Activated CD8-positive, alpha-beta memory T cell treated with anti-CD3 and anti-CD28 coated beads, Interleukin-2, amount 10 ng/mL, durations not matched to agents 7 days and 5 days (primary cell): ENCODE measurements around the gene FAM200B. TPM values are rescaled to one million over a fixed set of nuclear protein-coding genes. Genes with fewer than 3 reads are reported as not detected.
"Not testable (repeated sequence)": the region's sequence is repeated elsewhere in the genome, so short reads cannot be mapped to it uniquely, and the experiment has no call there.

Experiments used
- ATAC-seq: fragments of 150-1000 bp; cut with Tn5 transposase; one replicate; pipeline ENCODE4 v1.10.0; 2021; ENCODE audit warnings: moderate library complexity
- CTCF ChIA-PET: fragments of 350-600 bp; sonication (Branson Sonifier 250); formaldehyde crosslinking; loops from one replicate; lab custom pipeline; 2021; ENCODE audit warnings: antibody characterized with exemption; lab: Charles Lee
- DNase-seq: peaks from one replicate; pipeline ENCODE4 v3.0.0-alpha.2; 2020
- H3K27ac Mint-ChIP-seq: one replicate; pipeline ENCODE4 v1.8.0; 2021; ENCODE audit warnings: mild to moderate bottlenecking, mixed read lengths
- H3K27me3 Mint-ChIP-seq: one replicate; pipeline ENCODE4 v1.8.0; 2021; ENCODE audit warnings: mixed read lengths
- H3K36me3 Mint-ChIP-seq: one replicate; pipeline ENCODE4 v1.8.0; 2021; ENCODE audit warnings: mild to moderate bottlenecking, mixed read lengths
- H3K4me1 Mint-ChIP-seq: one replicate; pipeline ENCODE4 v1.8.0; 2021; ENCODE audit warnings: mixed read lengths
- H3K4me3 Mint-ChIP-seq: one replicate; pipeline ENCODE4 v1.8.0; 2021; ENCODE audit warnings: mild to moderate bottlenecking, moderate library complexity, mixed read lengths
- H3K9me3 Mint-ChIP-seq: one replicate; pipeline ENCODE4 v1.8.0; 2022; ENCODE audit warnings: low read depth, mixed read lengths
- total RNA-seq, 2 experiments: library from RNA; stranded (reverse); gene quantifications; one replicate each; pipeline ENCODE4 v1.2.3, GENCODE V29; 2021

The FAM200B gene
- total RNA-seq, 2 experiments from 2014 or later = 9.7 to 14.0 TPM

DNA sequence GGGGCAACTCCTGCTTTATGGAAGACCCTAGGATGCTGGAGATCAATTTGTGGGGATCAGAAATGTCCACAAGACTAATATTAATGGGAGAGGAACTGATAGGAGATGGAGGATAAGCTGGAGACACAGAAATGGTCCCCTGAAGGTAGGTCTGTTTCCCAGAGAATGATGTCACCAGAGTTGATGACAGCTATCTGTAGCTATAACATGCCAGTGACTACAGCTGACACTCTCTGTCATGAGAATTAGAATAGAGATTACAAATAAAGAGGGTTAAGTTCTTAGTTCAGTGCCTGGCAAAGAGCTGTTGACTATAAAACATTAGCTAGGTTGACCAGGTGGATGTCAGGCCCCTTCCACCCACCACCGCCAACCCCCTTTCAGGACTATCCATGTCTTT lies 30.6 kb downstream of the FAM200B start:
- no peaks in the 10 kb centered on the region for H3K36me3 Mint-ChIP-seq

GRCh38 chr4:15714141-15714540 lies 32.5 kb downstream of the FAM200B start:
- Mint-ChIP-seq H3K4me3 (no peak overlapping the region), H3K4me1 (no peaks in the 10 kb centered on the region), H3K27ac (no peak overlapping the region), H3K36me3 (no peaks in the 10 kb centered on the region), H3K27me3 (peaks cover 3% of the 10 kb centered on the region), H3K9me3 (no peaks in the 10 kb centered on the region)
- no peak for ATAC-seq
- no peak for DNase-seq
- CTCF ChIA-PET = interaction anchor here (1.3 kb wide), 1 partner anchor 12 kb away, joined by 3 read pairs; no protein-coding TSS in a partner anchor

More for the DNA sequence above, 30.6 kb downstream of the FAM200B start:
- peaks cover 7% of the 10 kb centered on the region for H3K27me3 Mint-ChIP-seq
- CTCF ChIA-PET = no interaction called here
- DNase-seq (no peak), ATAC-seq (no peak)
- H3K27ac Mint-ChIP-seq = no peak overlapping the region
- no peaks in the 10 kb centered on the region for H3K4me1 Mint-ChIP-seq
- H3K9me3 Mint-ChIP-seq = no peaks in the 10 kb centered on the region
- no peak overlapping the region for H3K4me3 Mint-ChIP-seq

DNA sequence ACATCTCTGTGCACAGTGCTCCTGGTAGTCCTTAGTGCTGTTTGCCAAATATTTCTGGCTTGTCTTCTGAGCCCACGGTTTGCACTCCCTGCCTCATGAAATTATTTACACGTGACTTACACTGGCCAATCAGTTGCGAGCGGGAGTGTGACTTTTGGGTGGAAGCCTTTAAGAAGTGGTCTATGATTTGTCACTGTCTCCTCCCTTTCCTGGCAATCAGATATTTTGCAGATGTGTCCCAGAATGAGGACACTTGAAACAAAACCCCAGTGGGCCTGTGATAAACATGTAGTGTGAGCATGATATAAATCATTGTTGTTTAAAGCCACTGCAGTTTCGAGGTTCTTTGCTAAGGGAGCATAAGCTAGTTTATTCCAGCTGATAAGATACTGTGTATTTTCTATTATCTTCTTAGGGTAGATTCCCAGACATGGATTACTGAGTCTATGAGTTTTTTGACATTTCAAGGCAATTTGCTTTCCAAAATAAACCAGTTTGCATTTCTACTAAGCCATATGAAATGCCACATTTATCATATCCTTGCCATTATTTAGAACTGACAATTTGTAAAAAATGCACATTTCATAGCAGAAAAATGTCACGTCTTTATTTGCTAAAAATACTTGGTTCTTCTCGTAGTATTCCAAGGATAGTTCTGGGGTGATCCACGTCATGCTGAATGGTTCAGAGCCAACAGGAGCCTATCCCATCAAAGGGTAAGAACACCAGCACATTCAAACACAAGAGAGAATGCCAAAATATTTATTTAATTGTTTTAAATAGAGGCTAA lies 33.2 kb downstream of the FAM200B start:
- Mint-ChIP-seq H3K27ac (no peak overlapping the region), H3K27me3 (peaks cover 3% of the 10 kb centered on the region), H3K4me1 (no peaks in the 10 kb centered on the region), H3K9me3 (no peaks in the 10 kb centered on the region), H3K4me3 (no peak overlapping the region), H3K36me3 (no peaks in the 10 kb centered on the region)
- CTCF ChIA-PET = interaction anchor here (1.3 kb wide), 1 partner anchor 11 kb away, joined by 3 read pairs; no protein-coding TSS in a partner anchor
- no peak for ATAC-seq
- DNase-seq = no peak

DNA sequence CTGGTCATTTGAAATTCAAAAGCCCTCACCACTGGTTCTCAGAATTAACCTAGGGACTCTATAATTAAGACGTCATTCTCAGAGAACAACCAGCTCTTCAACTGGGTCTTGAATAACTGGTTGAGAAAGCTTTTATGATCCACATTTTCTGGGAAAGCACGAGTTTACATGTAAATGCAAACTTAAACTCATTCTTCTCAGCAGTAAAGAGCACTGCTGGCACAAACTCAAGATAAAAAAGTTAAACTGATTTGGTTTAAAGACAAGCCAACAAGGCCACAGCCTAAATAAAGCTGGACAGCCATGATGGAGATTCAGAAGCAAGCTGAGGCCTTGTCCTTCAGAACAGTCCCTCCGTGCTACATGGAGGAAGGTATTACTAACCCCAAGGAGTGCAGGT lies 34.5 kb downstream of the FAM200B start:
- no peak for DNase-seq
- ATAC-seq = no peak
- Mint-ChIP-seq H3K9me3 (no peaks in the 10 kb centered on the region), H3K27me3 (peaks cover 3% of the 10 kb centered on the region), H3K4me3 (no peak overlapping the region), H3K4me1 (no peaks in the 10 kb centered on the region), H3K27ac (no peak overlapping the region), H3K36me3 (no peaks in the 10 kb centered on the region)
- CTCF ChIA-PET = interaction anchor here (1.1 kb wide), 1 partner anchor 240 kb away, joined by 3 read pairs; no protein-coding TSS in a partner anchor

DNA sequence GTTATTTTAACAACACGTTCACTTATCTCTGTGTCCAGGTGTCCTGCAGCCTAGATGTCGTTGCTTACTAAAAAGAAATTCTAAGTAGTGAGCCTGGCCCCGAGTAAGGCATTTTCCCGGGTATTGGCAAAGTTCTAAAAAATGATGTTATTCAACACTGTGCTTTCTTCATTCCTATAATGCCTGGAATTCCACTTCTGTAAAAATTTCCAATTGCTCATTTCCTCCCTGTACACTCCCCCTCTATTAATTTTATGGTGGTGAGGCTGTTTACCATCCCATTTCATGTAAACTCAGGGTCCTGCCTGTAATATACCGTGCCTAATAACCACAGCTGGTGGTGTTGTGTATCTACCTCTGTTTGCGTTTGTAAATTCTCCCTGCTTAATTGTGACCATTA lies 35.5 kb downstream of the FAM200B start:
- CTCF ChIA-PET = interaction anchor here (1.1 kb wide), 1 partner anchor 239 kb away, joined by 3 read pairs; no protein-coding TSS in a partner anchor
- ATAC-seq = no peak
- H3K27ac Mint-ChIP-seq = no peak overlapping the region

GRCh38 chr4:15717657-15718416 lies 36.2 kb downstream of the FAM200B start:
- no peak for DNase-seq
- no peaks in the 10 kb centered on the region for H3K4me1 Mint-ChIP-seq
- no peak for ATAC-seq
- CTCF ChIA-PET = no interaction called here
- peaks cover 3% of the 10 kb centered on the region for H3K27me3 Mint-ChIP-seq
- H3K9me3 Mint-ChIP-seq = no peaks in the 10 kb centered on the region
- H3K36me3 Mint-ChIP-seq = no peaks in the 10 kb centered on the region
- no peak overlapping the region for H3K4me3 Mint-ChIP-seq
- H3K27ac Mint-ChIP-seq = no peak overlapping the region

More for the DNA sequence above, 35.5 kb downstream of the FAM200B start:
- H3K4me1 Mint-ChIP-seq = no peaks in the 10 kb centered on the region
- H3K9me3 Mint-ChIP-seq = no peaks in the 10 kb centered on the region
- H3K4me3 Mint-ChIP-seq = no peak overlapping the region
- H3K36me3 Mint-ChIP-seq = no peaks in the 10 kb centered on the region
- no peak for DNase-seq
- H3K27me3 Mint-ChIP-seq = peaks cover 3% of the 10 kb centered on the region

DNA sequence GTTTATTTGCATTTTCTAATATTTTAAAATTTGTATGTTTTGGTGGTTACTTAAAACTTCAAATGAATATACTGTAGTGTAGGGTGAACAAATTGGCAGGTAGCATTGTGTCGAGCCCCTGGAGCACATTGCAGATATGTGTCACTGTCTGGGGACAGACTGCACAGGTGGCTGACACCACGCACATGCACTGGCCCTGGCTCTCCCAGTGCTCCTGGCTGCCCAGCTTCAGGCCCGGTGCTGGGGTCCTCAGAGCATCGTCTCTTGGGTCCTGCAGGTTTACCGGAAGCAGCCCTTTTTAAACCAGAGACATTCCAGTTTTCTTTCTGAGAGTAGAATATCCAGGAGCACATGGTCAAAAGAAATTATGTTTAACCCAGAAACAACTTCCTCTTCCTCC lies 36.8 kb downstream of the FAM200B start:
- no peak overlapping the region for H3K27ac Mint-ChIP-seq
- DNase-seq (no peak), ATAC-seq (no peak)
- no peaks in the 10 kb centered on the region for H3K36me3 Mint-ChIP-seq
- H3K4me1 Mint-ChIP-seq = no peaks in the 10 kb centered on the region
- no peaks in the 10 kb centered on the region for H3K9me3 Mint-ChIP-seq
- H3K27me3 Mint-ChIP-seq = peaks cover 3% of the 10 kb centered on the region
- CTCF ChIA-PET = no interaction called here
- no peak overlapping the region for H3K4me3 Mint-ChIP-seq

DNA sequence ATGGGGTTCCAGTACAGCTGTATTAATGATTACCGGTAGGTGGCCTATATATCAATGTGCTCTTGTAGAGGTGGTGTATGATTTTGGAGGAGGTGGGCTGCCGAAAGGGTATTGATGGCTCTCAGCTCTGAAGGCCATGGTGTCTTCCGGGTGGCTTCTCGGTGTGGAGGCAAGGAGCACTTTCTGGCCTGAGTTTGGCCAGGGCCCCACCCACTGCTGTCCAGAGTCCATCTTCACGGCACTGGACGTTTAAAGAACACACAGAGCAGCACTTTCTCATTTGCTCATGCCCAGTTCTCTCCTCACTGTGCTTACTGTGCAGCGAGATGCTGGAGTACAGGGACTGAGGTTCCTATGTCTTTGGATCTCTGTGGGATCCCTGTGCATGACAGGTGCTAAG lies 37.3 kb downstream of the FAM200B start:
- H3K4me1 Mint-ChIP-seq = no peaks in the 10 kb centered on the region
- peaks cover 3% of the 10 kb centered on the region for H3K27me3 Mint-ChIP-seq
- H3K4me3 Mint-ChIP-seq = no peak overlapping the region
- H3K36me3 Mint-ChIP-seq = no peaks in the 10 kb centered on the region
- DNase-seq (no peak), ATAC-seq (no peak)
- no peak overlapping the region for H3K27ac Mint-ChIP-seq
- H3K9me3 Mint-ChIP-seq = no peaks in the 10 kb centered on the region
- CTCF ChIA-PET = no interaction called here

DNA sequence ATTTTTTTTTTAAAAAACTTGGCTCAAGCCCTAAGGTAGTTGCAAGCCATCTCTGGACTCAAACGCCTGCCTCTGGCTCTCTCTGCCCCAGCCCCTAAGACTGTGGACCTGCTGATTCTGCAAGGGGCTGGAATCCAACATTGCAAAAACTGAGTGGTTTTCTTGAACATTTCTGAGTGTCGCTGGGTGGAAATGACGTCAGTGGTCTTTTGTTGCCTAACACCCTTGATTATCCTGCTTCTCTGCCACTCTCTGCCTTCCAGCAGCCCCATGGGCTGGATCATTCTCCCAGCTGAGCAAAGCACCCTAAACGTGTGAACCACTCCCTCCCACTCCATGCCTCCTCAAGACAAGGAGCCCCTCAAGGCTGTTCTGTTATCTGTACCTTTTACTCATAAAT lies 37.9 kb downstream of the FAM200B start:
- no peaks in the 10 kb centered on the region for H3K9me3 Mint-ChIP-seq
- ATAC-seq = no peak
- H3K4me1 Mint-ChIP-seq = no peaks in the 10 kb centered on the region
- CTCF ChIA-PET = no interaction called here
- DNase-seq = no peak
- H3K36me3 Mint-ChIP-seq = no peaks in the 10 kb centered on the region
- peaks cover 3% of the 10 kb centered on the region for H3K27me3 Mint-ChIP-seq
- no peak overlapping the region for H3K27ac Mint-ChIP-seq
- no peak overlapping the region for H3K4me3 Mint-ChIP-seq

DNA sequence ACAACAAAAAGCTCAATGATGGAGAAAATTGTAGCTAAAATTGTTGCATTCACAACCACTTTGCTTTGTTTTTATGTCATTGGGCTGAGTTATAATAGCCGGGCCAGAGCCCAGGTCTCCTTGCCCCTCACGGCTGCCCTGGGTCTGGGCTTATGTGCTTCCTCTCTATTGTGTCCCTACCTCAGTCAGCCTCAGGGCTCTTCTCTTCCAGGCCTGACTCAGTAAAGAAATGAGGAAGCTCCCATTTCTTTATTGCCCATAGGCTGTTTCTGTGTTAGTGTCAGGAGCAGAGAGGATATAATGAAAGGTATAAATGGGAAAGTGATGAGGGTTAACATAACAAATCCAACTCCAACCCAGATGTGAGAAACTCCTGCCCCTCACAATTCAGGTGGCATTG lies 39.2 kb downstream of the FAM200B start:
- Mint-ChIP-seq H3K4me1 (no peaks in the 10 kb centered on the region), H3K36me3 (no peaks in the 10 kb centered on the region), H3K27ac (no peak overlapping the region), H3K9me3 (no peaks in the 10 kb centered on the region), H3K27me3 (peaks cover 4% of the 10 kb centered on the region), H3K4me3 (no peak overlapping the region)
- CTCF ChIA-PET = no interaction called here
- no peak for DNase-seq
- ATAC-seq = no peak

GRCh38 chr4:15725608-15726007 lies 44.0 kb downstream of the FAM200B start:
- ATAC-seq = no peak
- no peaks in the 10 kb centered on the region for H3K9me3 Mint-ChIP-seq
- no peak for DNase-seq
- peaks cover 22% of the 10 kb centered on the region for H3K27me3 Mint-ChIP-seq
- no peak overlapping the region for H3K4me3 Mint-ChIP-seq
- H3K27ac Mint-ChIP-seq = no peak overlapping the region
- peaks cover 5% of the 10 kb centered on the region for H3K4me1 Mint-ChIP-seq
- CTCF ChIA-PET = interaction anchor here (1.2 kb wide), 1 partner anchor 11 kb away, joined by 3 read pairs; no protein-coding TSS in a partner anchor
- H3K36me3 Mint-ChIP-seq = no peaks in the 10 kb centered on the region

GRCh38 chr4:15729910-15730533 lies 48.4 kb downstream of the FAM200B start:
- Mint-ChIP-seq H3K4me1 (peaks cover 8% of the 10 kb centered on the region), H3K4me3 (no peak overlapping the region), H3K9me3 (no peaks in the 10 kb centered on the region), H3K27ac (no peak overlapping the region), H3K27me3 (peaks cover 22% of the 10 kb centered on the region), H3K36me3 (no peaks in the 10 kb centered on the region)
- ATAC-seq (peak; percentile 70), DNase-seq (peak; percentile 53)
- CTCF ChIA-PET = interaction anchor here (0.7 to 3.7 kb wide), 8 partner anchors 8 to 272 kb away, joined by 3 to 15 read pairs (median 4); no protein-coding TSS in a partner anchor

- CTCF ChIA-PET = interaction anchor here (1.4 to 2.0 kb wide), 3 partner anchors 27 to 223 kb away, joined by 3 to 7 read pairs (median 4); no protein-coding TSS in a partner anchor
- not testable (repeated sequence) for H3K36me3 Mint-ChIP-seq, H3K9me3 Mint-ChIP-seq, H3K27ac Mint-ChIP-seq, DNase-seq, H3K27me3 Mint-ChIP-seq, ATAC-seq, H3K4me3 Mint-ChIP-seq
- H3K4me1 Mint-ChIP-seq = peaks cover 18% of the 10 kb centered on the region
Measured at GRCh38 chr4:15733061-15733460, 51.4 kb downstream of the FAM200B start.
